Activated naive CD4-positive, alpha-beta T cell treated with anti-CD3 and anti-CD28 coated beads for 36 hours (primary cell): Measurements from ENCODE around the gene PGM5. TPM values are rescaled to one million over a fixed set of nuclear protein-coding genes. Genes with fewer than 3 reads are reported as not detected.

Experiments
- CTCF ChIA-PET: fragments of 350-600 bp; sonication (Branson Sonifier 250); formaldehyde crosslinking; loops from one replicate; lab custom pipeline; 2021; ENCODE audit warnings: antibody characterized with exemption; lab: Charles Lee
- DNase-seq: peaks from one replicate; pipeline ENCODE4 v3.0.0-alpha.2; 2020
- H3K27ac Mint-ChIP-seq: one replicate; pipeline ENCODE4 v1.8.0; 2021; ENCODE audit warnings: mild to moderate bottlenecking, mixed read lengths
- H3K27me3 Mint-ChIP-seq: one replicate; pipeline ENCODE4 v1.8.0; 2021; ENCODE audit warnings: low read depth, mixed read lengths
- H3K36me3 Mint-ChIP-seq: one replicate; pipeline ENCODE4 v1.8.0; 2021; ENCODE audit warnings: low read depth, mixed read lengths
- H3K4me1 Mint-ChIP-seq: one replicate; pipeline ENCODE4 v1.8.0; 2021; ENCODE audit warnings: low read depth, mixed read lengths
- H3K4me3 Mint-ChIP-seq: one replicate; pipeline ENCODE4 v1.8.0; 2021; ENCODE audit warnings: mild to moderate bottlenecking, moderate library complexity, mixed read lengths
- H3K9me3 Mint-ChIP-seq: one replicate; pipeline ENCODE4 v1.8.0; 2021; ENCODE audit warnings: mixed read lengths
- intact Hi-C: fragments of 100-400 bp; cut with micrococcal nuclease; formaldehyde crosslinking; loops from one replicate; pipeline ENCODE4 v1.15.1; 2023
- total RNA-seq, 2 experiments: library from RNA; stranded (reverse); gene quantifications; one replicate each; pipeline ENCODE4 v1.2.3, GENCODE V29; 2021

Gene PGM5
- total RNA-seq, 2 experiments from 2014 or later = not detected

GRCh38 chr9:68507806-68508145 lies 151.4 kb downstream of the PGM5 start:
- DNase-seq = no peak
- H3K36me3 Mint-ChIP-seq = no peaks in the 10 kb centered on the region
- no peak overlapping the region for H3K4me3 Mint-ChIP-seq
- H3K27ac Mint-ChIP-seq = no peak overlapping the region
- H3K4me1 Mint-ChIP-seq = no peaks in the 10 kb centered on the region
- H3K9me3 Mint-ChIP-seq = no peaks in the 10 kb centered on the region
- CTCF ChIA-PET = interaction anchor here (0.5 to 1.3 kb wide), 4 partner anchors 8 to 1277 kb away, joined by 3 to 4 read pairs (median 4); no protein-coding TSS in a partner anchor
- intact Hi-C loops = no loop called here
- H3K27me3 Mint-ChIP-seq = peaks cover 5% of the 10 kb centered on the region

DNA sequence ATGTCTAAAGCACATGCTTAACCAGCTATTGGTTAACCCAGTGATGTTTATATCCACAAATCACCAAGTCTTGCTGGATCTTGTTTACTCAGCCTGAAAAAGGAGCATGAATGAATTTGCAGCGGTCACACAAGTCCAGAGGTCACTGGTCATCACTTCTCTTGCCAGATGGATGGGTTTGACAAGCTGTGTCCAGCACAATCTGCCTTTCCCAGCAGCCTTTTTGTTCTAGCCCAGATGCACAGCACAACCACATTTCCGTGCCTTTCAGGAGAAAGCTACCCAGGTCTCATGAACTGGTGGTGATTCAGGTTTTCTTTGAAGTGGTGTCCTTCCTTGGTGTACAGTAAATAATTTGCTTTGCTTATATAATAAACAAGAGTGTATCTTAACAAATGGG lies 152.1 kb downstream of the PGM5 start:
- H3K27ac Mint-ChIP-seq = no peak overlapping the region
- no peaks in the 10 kb centered on the region for H3K36me3 Mint-ChIP-seq
- no peaks in the 10 kb centered on the region for H3K9me3 Mint-ChIP-seq
- H3K4me1 Mint-ChIP-seq = no peaks in the 10 kb centered on the region
- DNase-seq = no peak
- peaks cover 5% of the 10 kb centered on the region for H3K27me3 Mint-ChIP-seq
- CTCF ChIA-PET = interaction anchor here (1.3 kb wide), 1 partner anchor 9 kb away, joined by 4 read pairs; no protein-coding TSS in a partner anchor
- H3K4me3 Mint-ChIP-seq = no peak overlapping the region
- intact Hi-C loops = no loop called here

- peaks cover 5% of the 10 kb centered on the region for H3K27me3 Mint-ChIP-seq
- no peak overlapping the region for H3K4me3 Mint-ChIP-seq
- no peaks in the 10 kb centered on the region for H3K9me3 Mint-ChIP-seq
- no peaks in the 10 kb centered on the region for H3K36me3 Mint-ChIP-seq
- CTCF ChIA-PET = interaction anchor here (1.1 to 1.3 kb wide), 2 partner anchors 11 to 51 kb away, joined by 4 read pairs; no protein-coding TSS in a partner anchor
- no peak overlapping the region for H3K27ac Mint-ChIP-seq
- DNase-seq = no peak
- intact Hi-C loops = no loop called here
- no peaks in the 10 kb centered on the region for H3K4me1 Mint-ChIP-seq
Observed at GRCh38 chr9:68509689-68510088, 153.3 kb downstream of the PGM5 start.

DNA sequence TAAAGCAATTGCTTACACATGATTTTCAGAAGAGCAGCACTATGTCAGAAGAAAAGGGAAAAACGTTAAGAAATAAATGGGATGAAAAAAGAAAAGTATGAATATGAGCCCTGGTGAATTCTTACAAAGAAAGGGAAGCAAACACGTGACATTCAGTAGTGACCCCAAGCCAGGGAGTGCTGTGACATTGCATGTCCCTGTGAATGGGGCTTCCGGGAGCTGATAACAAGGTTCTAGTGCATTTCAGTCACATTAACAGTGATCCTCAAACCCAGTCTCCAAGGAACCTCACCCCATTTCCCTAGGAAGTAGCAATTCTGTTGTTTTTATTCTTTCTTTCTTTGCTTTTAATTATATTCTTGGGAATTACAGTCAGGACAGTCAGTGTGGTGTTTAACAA lies 157.0 kb downstream of the PGM5 start:
- Mint-ChIP-seq H3K4me1 (no peaks in the 10 kb centered on the region), H3K27ac (no peak overlapping the region), H3K27me3 (peaks cover 3% of the 10 kb centered on the region), H3K36me3 (no peaks in the 10 kb centered on the region), H3K4me3 (no peak overlapping the region), H3K9me3 (peaks cover 3% of the 10 kb centered on the region)
- intact Hi-C loops = no loop called here
- DNase-seq = no peak
- CTCF ChIA-PET = interaction anchor here (0.7 kb wide), 1 partner anchor 95 kb away, joined by 3 read pairs; no protein-coding TSS in a partner anchor

DNA sequence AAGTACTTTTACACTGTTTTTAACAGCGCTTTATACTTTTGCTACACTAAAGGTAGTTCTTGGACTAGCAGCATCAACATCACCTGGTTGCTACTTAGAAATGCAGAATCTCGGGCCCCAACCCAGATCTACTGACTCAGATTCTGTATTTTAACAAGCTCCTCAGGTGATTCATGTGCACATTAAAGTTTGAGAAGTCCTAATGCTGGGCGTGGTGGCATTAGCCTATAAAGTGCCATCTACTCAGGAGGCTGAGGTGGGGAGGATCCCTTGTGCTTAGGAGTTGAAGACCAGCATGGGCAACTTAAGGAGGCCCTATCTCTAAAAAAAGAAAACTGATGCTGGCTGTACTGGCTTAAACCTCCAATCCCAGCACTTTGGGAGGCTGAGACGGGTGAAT lies 157.6 kb downstream of the PGM5 start:
- H3K27ac Mint-ChIP-seq = no peak overlapping the region
- intact Hi-C loops = no loop called here
- no peaks in the 10 kb centered on the region for H3K36me3 Mint-ChIP-seq
- CTCF ChIA-PET = no interaction called here
- no peaks in the 10 kb centered on the region for H3K4me1 Mint-ChIP-seq
- H3K9me3 Mint-ChIP-seq = peaks cover 3% of the 10 kb centered on the region
- no peak overlapping the region for H3K4me3 Mint-ChIP-seq
- DNase-seq = no peak
- H3K27me3 Mint-ChIP-seq = peaks cover 3% of the 10 kb centered on the region

- Mint-ChIP-seq H3K36me3 (no peaks in the 10 kb centered on the region), H3K4me1 (no peaks in the 10 kb centered on the region), H3K27me3 (peaks cover 3% of the 10 kb centered on the region), H3K9me3 (peaks cover 3% of the 10 kb centered on the region), H3K4me3 (no peak overlapping the region), H3K27ac (no peak overlapping the region)
- intact Hi-C loops = no loop called here
- CTCF ChIA-PET = no interaction called here
- DNase-seq = no peak
Observed at GRCh38 chr9:68515326-68516017, 159.1 kb downstream of the PGM5 start.

- intact Hi-C loops = no loop called here
- H3K27me3 Mint-ChIP-seq = peaks cover 12% of the 10 kb centered on the region
- H3K4me3 Mint-ChIP-seq = no peak overlapping the region
- DNase-seq = no peak
- H3K9me3 Mint-ChIP-seq = peaks cover 3% of the 10 kb centered on the region
- no peak overlapping the region for H3K27ac Mint-ChIP-seq
- no peaks in the 10 kb centered on the region for H3K4me1 Mint-ChIP-seq
- H3K36me3 Mint-ChIP-seq = no peaks in the 10 kb centered on the region
- CTCF ChIA-PET = no interaction called here
Observed at GRCh38 chr9:68522131-68522530, 165.7 kb downstream of the PGM5 start.

DNA sequence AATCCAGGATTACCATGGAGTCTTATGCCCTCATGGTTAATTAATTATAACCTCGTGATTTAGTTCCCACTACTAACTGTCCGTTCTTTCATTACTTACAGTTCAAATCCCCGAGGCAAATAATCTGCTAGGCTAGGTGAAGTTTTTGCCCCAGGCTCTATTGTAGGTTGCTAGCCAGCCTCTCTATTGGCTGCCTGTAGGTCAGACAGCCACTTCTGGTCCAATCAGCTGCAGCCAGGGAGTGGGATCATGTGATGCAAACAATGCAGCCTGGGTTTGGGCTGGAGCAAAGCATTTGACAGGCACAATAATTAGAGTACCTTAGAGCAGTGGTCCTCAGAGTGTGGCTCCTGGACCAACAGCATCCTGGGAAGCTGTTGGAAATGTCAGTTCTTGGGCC lies 166.5 kb downstream of the PGM5 start:
- Mint-ChIP-seq H3K9me3 (peaks cover 3% of the 10 kb centered on the region), H3K27ac (no peak overlapping the region), H3K36me3 (no peaks in the 10 kb centered on the region), H3K4me3 (no peak overlapping the region), H3K4me1 (no peaks in the 10 kb centered on the region), H3K27me3 (peaks cover 15% of the 10 kb centered on the region)
- CTCF ChIA-PET = no interaction called here
- intact Hi-C loops = no loop called here
- DNase-seq = no peak

DNA sequence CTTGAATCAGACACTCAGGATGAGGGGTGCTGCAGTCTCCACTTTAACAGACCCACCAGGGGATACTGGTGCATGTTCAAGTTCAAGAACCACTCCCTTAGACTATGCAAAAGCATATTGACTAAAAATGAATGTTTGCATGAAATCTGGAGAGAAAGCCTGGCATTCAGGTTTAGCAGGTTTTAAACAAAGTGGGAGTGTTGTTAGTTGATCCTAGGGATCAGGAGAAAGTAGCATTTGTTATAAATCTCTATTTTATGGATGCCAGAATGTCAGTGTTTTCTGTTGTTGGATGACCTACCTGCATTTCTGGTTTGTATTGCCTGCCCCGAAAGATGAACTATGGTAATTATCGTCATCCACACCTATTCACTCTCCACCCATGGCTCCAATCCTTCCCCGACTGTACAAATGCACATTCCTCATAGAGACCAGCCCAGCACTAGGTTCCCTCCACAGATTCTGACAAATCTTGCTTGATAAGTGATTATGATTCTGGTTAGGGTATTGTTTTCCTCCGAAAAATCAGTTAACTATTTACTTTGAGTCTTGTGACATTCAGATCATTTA lies 167.0 kb downstream of the PGM5 start:
- intact Hi-C loops = no loop called here
- Mint-ChIP-seq H3K36me3 (no peaks in the 10 kb centered on the region), H3K9me3 (no peaks in the 10 kb centered on the region), H3K27ac (no peak overlapping the region), H3K27me3 (peaks cover 13% of the 10 kb centered on the region), H3K4me1 (no peaks in the 10 kb centered on the region), H3K4me3 (no peak overlapping the region)
- DNase-seq = no peak
- CTCF ChIA-PET = no interaction called here

- H3K4me3 Mint-ChIP-seq = no peak overlapping the region
- H3K4me1 Mint-ChIP-seq = no peaks in the 10 kb centered on the region
- CTCF ChIA-PET = interaction anchor here (0.8 kb wide), 1 partner anchor 24 kb away, joined by 7 read pairs; no protein-coding TSS in a partner anchor
- intact Hi-C loops = no loop called here
- peaks cover 10% of the 10 kb centered on the region for H3K27me3 Mint-ChIP-seq
- no peaks in the 10 kb centered on the region for H3K9me3 Mint-ChIP-seq
- no peaks in the 10 kb centered on the region for H3K36me3 Mint-ChIP-seq
- no peak for DNase-seq
- no peak overlapping the region for H3K27ac Mint-ChIP-seq
Observed at GRCh38 chr9:68530618-68531017, 174.2 kb downstream of the PGM5 start.

- DNase-seq = no peak
- CTCF ChIA-PET = no interaction called here
- no peak overlapping the region for H3K27ac Mint-ChIP-seq
- H3K36me3 Mint-ChIP-seq = no peaks in the 10 kb centered on the region
- H3K9me3 Mint-ChIP-seq = no peaks in the 10 kb centered on the region
- no peaks in the 10 kb centered on the region for H3K4me1 Mint-ChIP-seq
- intact Hi-C loops = no loop called here
- peaks cover 10% of the 10 kb centered on the region for H3K27me3 Mint-ChIP-seq
- H3K4me3 Mint-ChIP-seq = no peak overlapping the region
Observed at GRCh38 chr9:68532131-68532530, 175.7 kb downstream of the PGM5 start.

DNA sequence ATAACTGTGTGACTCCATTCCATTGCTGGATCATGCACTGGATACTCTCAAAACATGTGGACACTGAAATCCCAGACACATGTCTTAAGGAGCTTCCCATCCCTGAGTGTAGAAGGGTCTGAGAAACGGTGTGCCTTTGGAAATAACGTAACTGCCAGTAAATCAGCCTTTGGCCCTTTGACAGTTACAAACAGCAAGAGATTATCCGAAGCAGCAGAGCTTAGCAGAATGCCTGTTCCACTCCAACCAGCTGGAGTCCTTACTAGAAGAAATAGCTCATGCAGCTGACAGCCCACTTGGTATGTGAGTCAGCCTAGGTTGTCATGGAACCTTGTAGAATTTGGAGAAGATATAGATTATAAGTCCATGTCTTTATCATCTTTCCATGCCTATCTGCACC lies 177.3 kb downstream of the PGM5 start:
- intact Hi-C loops = no loop called here

More for the DNA sequence above, 177.3 kb downstream of the PGM5 start:
- Mint-ChIP-seq H3K4me1 (no peaks in the 10 kb centered on the region), H3K9me3 (no peaks in the 10 kb centered on the region), H3K4me3 (no peak overlapping the region), H3K27me3 (peaks cover 12% of the 10 kb centered on the region), H3K27ac (no peak overlapping the region), H3K36me3 (no peaks in the 10 kb centered on the region)
- CTCF ChIA-PET = no interaction called here
- DNase-seq = no peak
